GM19193 (cell line): Measurements from ENCODE around the gene SETBP1.

Experiments
- POLR2A ChIP-seq: IDR thresholded peaks from 4 replicates; pipeline ENCODE4 v1.6.1; 2011; ENCODE audit not compliant: insufficient read depth, insufficient read length; ENCODE audit errors: extremely low read depth

SETBP1 gene

GRCh38 chr18:44876024-44876423, 195.3 kb downstream of the SETBP1 start:
- TF ChIP-seq POLR2A: no peak

GRCh38 chr18:44876755-44877154, 196.1 kb downstream of the SETBP1 start:
- no peak for TF ChIP-seq POLR2A

- no peak for TF ChIP-seq POLR2A
Measured at GRCh38 chr18:44878335-44878734, 197.6 kb downstream of the SETBP1 start.

- TF ChIP-seq POLR2A: no peak
Measured at GRCh38 chr18:44880170-44880569, 199.5 kb downstream of the SETBP1 start.

GRCh38 chr18:44881461-44882162, 200.9 kb downstream of the SETBP1 start:
- TF ChIP-seq POLR2A: no peak

GRCh38 chr18:44882163-44882868, 201.6 kb downstream of the SETBP1 start:
- TF ChIP-seq POLR2A: no peak

- no peak for TF ChIP-seq POLR2A
Measured at GRCh38 chr18:44883671-44884070, 203.0 kb downstream of the SETBP1 start.

- TF ChIP-seq POLR2A: no peak
Measured at GRCh38 chr18:44884431-44884830, 203.7 kb downstream of the SETBP1 start.

- TF ChIP-seq POLR2A: no peak
Measured at GRCh38 chr18:44885507-44885906, 204.8 kb downstream of the SETBP1 start.

GRCh38 chr18:44887227-44887631, 206.5 kb downstream of the SETBP1 start:
- TF ChIP-seq POLR2A: no peak

GRCh38 chr18:44889111-44889510, 208.4 kb downstream of the SETBP1 start:
- TF ChIP-seq POLR2A: no peak

- TF ChIP-seq POLR2A: no peak
Measured at GRCh38 chr18:44893045-44893706, 212.5 kb downstream of the SETBP1 start.

- TF ChIP-seq POLR2A: no peak
Measured at GRCh38 chr18:44893966-44894365, 213.3 kb downstream of the SETBP1 start.

- no peak for TF ChIP-seq POLR2A
Measured at GRCh38 chr18:44895176-44895798, 214.6 kb downstream of the SETBP1 start.

- no peak for TF ChIP-seq POLR2A
Measured at GRCh38 chr18:44896846-44897245, 216.2 kb downstream of the SETBP1 start.

GRCh38 chr18:44897411-44897810, 216.7 kb downstream of the SETBP1 start:
- TF ChIP-seq POLR2A: no peak

- TF ChIP-seq POLR2A: no peak
Measured at GRCh38 chr18:44897816-44898215, 217.1 kb downstream of the SETBP1 start.
